GM12873 (cell line): ENCODE measurements around the gene FBXO31.

Source experiments
- CTCF ChIP-seq: IDR thresholded peaks from 2 replicates; pipeline ENCODE4 v1.5.1; 2012; ENCODE audit warnings: low read depth, mild to moderate bottlenecking, moderate library complexity, low read length, control low read depth; ENCODE audit not compliant: insufficient read depth; ENCODE audit errors: missing control alignments

Gene FBXO31

GRCh38 chr16:87352818-87353217 is 30.8 kb downstream of the FBXO31 start:
- no peak for TF ChIP-seq CTCF

GRCh38 chr16:87351320-87351698 is 32.3 kb downstream of the FBXO31 start:
- TF ChIP-seq CTCF = no peak

- no peak for TF ChIP-seq CTCF
Observed at GRCh38 chr16:87350681-87351319, 32.8 kb downstream of the FBXO31 start.

GRCh38 chr16:87350031-87350430 is 33.5 kb downstream of the FBXO31 start:
- no peak for TF ChIP-seq CTCF

GRCh38 chr16:87348616-87349157 is 34.9 kb downstream of the FBXO31 start:
- TF ChIP-seq CTCF = no peak

GRCh38 chr16:87347932-87348615 is 35.5 kb downstream of the FBXO31 start:
- TF ChIP-seq CTCF = no peak

- no peak for TF ChIP-seq CTCF
Observed at GRCh38 chr16:87346517-87347060, 37.0 kb downstream of the FBXO31 start.
